Measurements from ENCODE around the gene TMEM63A. TPM values are rescaled to one million over a fixed set of nuclear protein-coding genes. Genes with fewer than 3 reads are reported as not detected.

Gene TMEM63A
- total and polyA plus RNA-seq, 10 of the 15 experiments (the other 5 are each of a cell fraction or from before 2014, with no cell fraction given): 1.3 to 33.5 (median 15.2) TPM

GRCh38 chr1:225921734-225922709, 39.8 kb upstream of the TMEM63A start:
- Histone ChIP-seq H3K9me3 (replicated peaks; ENCODE audit: control insufficient read depth, insufficient read depth, low read length) (no peaks in the 10 kb centered on the region), H2AFZ (ENCODE audit: control insufficient read depth, low read depth, low read length) (no peak overlapping the region), H3K9ac (ENCODE audit: control insufficient read depth, insufficient read depth, low read length) (no peak overlapping the region), H3K27ac (ENCODE audit: control insufficient read depth, insufficient read depth) (no peak overlapping the region), H3K4me1 (ENCODE audit: control insufficient read depth, insufficient read depth, low read length) (peaks cover 7% of the 10 kb centered on the region), H3K36me3 (ENCODE audit: control insufficient read depth in 2 of 2, insufficient read depth in 2 of 2, low read length in 1 of 2) (peaks cover 3 to 6% of the 10 kb centered on the region in 2 experiments), H4K20me1 (ENCODE audit: control insufficient read depth, insufficient read depth) (no peaks in the 10 kb centered on the region), H3K27me3 (replicated peaks in 1 of 2; ENCODE audit: control insufficient read depth in 2 of 2, insufficient read depth in 2 of 2, low read length in 1 of 2) (no peaks in the 10 kb centered on the region), H3K79me2 (ENCODE audit: control insufficient read depth, insufficient read depth, low read length) (peaks cover 17% of the 10 kb centered on the region), H3K4me2 (ENCODE audit: control insufficient read depth, insufficient read depth) (0 out of 2 replicates have a peak overlapping the region, but pooled peaks have one; percentile 97), H3K4me3 (no peak overlapping the region)
- POLR2A ChIA-PET: interaction anchor here (0.5 kb wide), 1 partner anchor 181 kb away, joined by 6 read pairs; no protein-coding TSS in a partner anchor
- SMC1A ChIA-PET (ENCODE audit: uncharacterized antibody, unreplicated experiment): interaction anchor here (0.6 kb wide), 1 partner anchor 39 kb away, joined by 3 read pairs; no protein-coding TSS in a partner anchor
- intact Hi-C loops (cut with micrococcal nuclease; ENCODE audit: unreplicated experiment) (loop anchor here (5.0 kb wide), 2 partner anchors 145 to 455 kb away; partner anchors contain the start of gene SRP9), in situ Hi-C loops (cut with MboI) (no loop called here)
- RAD21 ChIA-PET (ENCODE audit: unreplicated experiment): interaction anchor here (3.6 kb wide), 1 partner anchor 40 kb away, joined by 16 read pairs; the partner anchor contains the start of gene TMEM63A
- no peak for TF ChIP-seq E4F1 (IDR thresholded peaks at IDR 0.05; ENCODE audit: borderline replicate concordance, partially characterized antibody)
- TF ChIP-seq PKNOX1 (IDR thresholded peaks at IDR 0.05): peak; percentile 90
- TF ChIP-seq POLR2A (IDR thresholded peaks at IDR 0.05; ENCODE audit: low read depth, low read length): 0 out of 2 replicates have a peak, but pooled peaks have one; percentile 2
- peak; percentile 69 for TF ChIP-seq PBX3 (IDR thresholded peaks at IDR 0.05; ENCODE audit: insufficient replicate concordance, low read depth, low read length)
- no TSS peak for BruUV-seq (replicated peaks)
- FAIRE-seq (no peak), ATAC-seq (no peak), DNase-seq (ENCODE audit: low read depth, low spot score) (no peak)
- CTCF ChIA-PET: interaction anchor here (1.1 to 2.1 kb wide), 4 partner anchors 12 to 145 kb away, joined by 3 to 7 read pairs (median 6); partner anchors contain the start of gene SRP9
- WGBS (ENCODE audit: insufficient coverage, insufficient replicate concordance, low lambda C conversion rate, missing lambda C conversion rate): 90% methylated on average over 22 of the region's 23 CpGs
